ENCODE results near the gene LRRC3C. TPM values are rescaled to one million over a fixed set of nuclear protein-coding genes. Genes with fewer than 3 reads are reported as not detected.

The LRRC3C gene
- total RNA-seq, 3 donors from 2014 or later = not detected

- DNase-seq = peak in 1 of 3 donors; percentile 16
- Histone ChIP-seq H3K4me3 (no peak overlapping the region), H3K36me3 (ENCODE audit: low read depth) (no peaks in the 10 kb centered on the region), H3K9me3 (no peaks in the 10 kb centered on the region), H3K4me1 (ENCODE audit: low read depth) (peaks cover 7% of the 10 kb centered on the region)
- intact Hi-C loops (cut with DNase I, micrococcal nuclease) = no loop called here
- no peak for ATAC-seq
- no peak for TF ChIP-seq CTCF (IDR thresholded peaks at IDR 0.05)
Observed at GRCh38 chr17:39966771-39967170, 39.2 kb downstream of the LRRC3C start.

GRCh38 chr17:39968761-39969160 lies 41.2 kb downstream of the LRRC3C start:
- DNase-seq (no peak), ATAC-seq (no peak)
- TF ChIP-seq CTCF (IDR thresholded peaks at IDR 0.05) = no peak
- H3K4me3 ChIP-seq = no peak overlapping the region
- intact Hi-C loops (cut with DNase I, micrococcal nuclease) = no loop called here
- no peaks in the 10 kb centered on the region for H3K9me3 ChIP-seq
- H3K36me3 ChIP-seq (ENCODE audit: low read depth) = no peaks in the 10 kb centered on the region
- H3K4me1 ChIP-seq (ENCODE audit: low read depth) = peaks cover 7% of the 10 kb centered on the region

- no peak for ATAC-seq
- no peak overlapping the region for H3K4me3 ChIP-seq
- intact Hi-C loops (cut with DNase I, micrococcal nuclease) = no loop called here
- H3K4me1 ChIP-seq (ENCODE audit: low read depth) = peaks cover 7% of the 10 kb centered on the region
- H3K36me3 ChIP-seq (ENCODE audit: low read depth) = no peaks in the 10 kb centered on the region
- no peak for DNase-seq
- H3K9me3 ChIP-seq = no peaks in the 10 kb centered on the region
- no peak for TF ChIP-seq CTCF (IDR thresholded peaks at IDR 0.05)
Observed at GRCh38 chr17:39969375-39969774, 41.8 kb downstream of the LRRC3C start.

GRCh38 chr17:39970157-39970692 lies 42.7 kb downstream of the LRRC3C start:
- ATAC-seq (peak; percentile 94), DNase-seq (peak in 1 of 3 donors; percentile 48)
- intact Hi-C loops (cut with DNase I, micrococcal nuclease) = no loop called here
- H3K4me1 ChIP-seq (ENCODE audit: low read depth) = peaks cover 7% of the 10 kb centered on the region
- no peak overlapping the region for H3K4me3 ChIP-seq
- H3K36me3 ChIP-seq (ENCODE audit: low read depth) = no peaks in the 10 kb centered on the region
- no peak for TF ChIP-seq CTCF (IDR thresholded peaks at IDR 0.05)
- H3K9me3 ChIP-seq = no peaks in the 10 kb centered on the region

- H3K36me3 ChIP-seq (ENCODE audit: low read depth) = no peaks in the 10 kb centered on the region
- no peaks in the 10 kb centered on the region for H3K9me3 ChIP-seq
- no peak overlapping the region for H3K4me3 ChIP-seq
- intact Hi-C loops (cut with DNase I, micrococcal nuclease) = no loop called here
- peaks cover 7% of the 10 kb centered on the region for H3K4me1 ChIP-seq (ENCODE audit: low read depth)
- no peak for DNase-seq
- no peak for ATAC-seq
- TF ChIP-seq CTCF (IDR thresholded peaks at IDR 0.05) = no peak
Observed at GRCh38 chr17:39971076-39971603, 43.6 kb downstream of the LRRC3C start.

- Histone ChIP-seq H3K4me3 (no peak overlapping the region), H3K9me3 (no peaks in the 10 kb centered on the region), H3K4me1 (ENCODE audit: low read depth) (peaks cover 7% of the 10 kb centered on the region), H3K36me3 (ENCODE audit: low read depth) (no peaks in the 10 kb centered on the region)
- intact Hi-C loops (cut with DNase I, micrococcal nuclease) = no loop called here
- DNase-seq = no peak
- ATAC-seq = no peak
- no peak for TF ChIP-seq CTCF (IDR thresholded peaks at IDR 0.05)
Observed at GRCh38 chr17:39972271-39972670, 44.7 kb downstream of the LRRC3C start.

All from mucosa of descending colon (tissue), 3 donors.